Thoracic aorta (tissue), 2 donors: ENCODE measurements around the gene GLB1L3. TPM values are rescaled to one million over a fixed set of nuclear protein-coding genes. Genes with fewer than 3 reads are reported as not detected.

Experiments used
- ATAC-seq: fragments of 150-250 bp; one replicate; pipeline ENCODE4 v1.8.0; 2017; ENCODE audit warnings: low read depth; ENCODE audit not compliant: insufficient number of reproducible peaks, low FRiP score
- DNase-seq: peaks from one replicate; pipeline ENCODE4 v3.0.0-alpha.2; 2020; ENCODE audit warnings: low spot score
- H3K27ac ChIP-seq, 2 donors: fragments of 200-600 bp; sonication (generic); 1 replicate in 1 of 2; 2 replicates in 1 of 2; pipeline ENCODE4 v1.5.1; 2016; ENCODE audit warnings: mild to moderate bottlenecking in 2 of 2, moderate library complexity in 2 of 2
- H3K27me3 ChIP-seq: fragments of 200-600 bp; sonication (generic); replicated peaks from 2 replicates; pipeline ENCODE4 v1.6.0; 2016; ENCODE audit warnings: mild to moderate bottlenecking; ENCODE audit not compliant: insufficient read depth
- H3K36me3 ChIP-seq: fragments of 200-600 bp; sonication (generic); one replicate; pipeline ENCODE4 v1.5.1; 2016
- H3K4me1 ChIP-seq, 2 donors: fragments of 200-600 bp; sonication (generic); 1 replicate in 1 of 2; 2 replicates in 1 of 2; pipeline versions ENCODE4 v1.5.1 to v1.6.0; 2016; ENCODE audit warnings: low read depth in 2 of 2, mild to moderate bottlenecking in 1 of 2; ENCODE audit not compliant: control insufficient read depth in 1 of 2
- H3K4me3 ChIP-seq: fragments of 200-600 bp; sonication (generic); 2 replicates; pipeline ENCODE4 v1.5.1; 2016; ENCODE audit warnings: mild to moderate bottlenecking
- H3K9me3 ChIP-seq: fragments of 200-600 bp; sonication (generic); 2 replicates; pipeline ENCODE4 v1.5.1; 2016
- CTCF ChIP-seq: fragments of 200-600 bp; sonication (generic); IDR thresholded peaks from one replicate; pipeline ENCODE4 v1.5.1; 2019; ENCODE audit warnings: antibody characterized with exemption
- total RNA-seq, 2 donors: library from RNA; depleted of rRNA; stranded (reverse); fragments of >200 nt; gene quantifications; one replicate each; pipeline versions ENCODE4 v1.1.0 to v1.2.3, GENCODE V29; 2016

Gene GLB1L3
- total RNA-seq, 2 donors from 2014 or later: not detected

GRCh38 chr11:134257101-134257500 lies 19.1 kb upstream of the GLB1L3 start:
- Histone ChIP-seq H3K36me3 (peaks cover 32% of the 10 kb centered on the region), H3K27ac (no peak overlapping the region), H3K4me1 (peaks cover 14 to 15% of the 10 kb centered on the region in 2 donors), H3K4me3 (no peak overlapping the region), H3K9me3 (no peaks in the 10 kb centered on the region), H3K27me3 (no peaks in the 10 kb centered on the region)
- TF ChIP-seq CTCF: no peak
- ATAC-seq: no peak
- no peak for DNase-seq

GRCh38 chr11:134258577-134258976 lies 17.6 kb upstream of the GLB1L3 start:
- ATAC-seq (no peak), DNase-seq (no peak)
- Histone ChIP-seq H3K27ac (no peak overlapping the region), H3K9me3 (no peaks in the 10 kb centered on the region), H3K4me3 (no peak overlapping the region), H3K27me3 (no peaks in the 10 kb centered on the region), H3K36me3 (peaks cover 46% of the 10 kb centered on the region), H3K4me1 (peaks cover 9 to 10% of the 10 kb centered on the region in 2 donors)
- TF ChIP-seq CTCF: no peak

GRCh38 chr11:134260503-134260902 lies 15.7 kb upstream of the GLB1L3 start:
- Histone ChIP-seq H3K27me3 (no peaks in the 10 kb centered on the region), H3K36me3 (peaks cover 46% of the 10 kb centered on the region), H3K27ac (no peak overlapping the region), H3K4me3 (no peak overlapping the region), H3K4me1 (no peaks in the 10 kb centered on the region), H3K9me3 (no peaks in the 10 kb centered on the region)
- ATAC-seq: no peak
- no peak for TF ChIP-seq CTCF
- no peak for DNase-seq

GRCh38 chr11:134260983-134261382 lies 15.2 kb upstream of the GLB1L3 start:
- Histone ChIP-seq H3K9me3 (no peaks in the 10 kb centered on the region), H3K36me3 (peaks cover 46% of the 10 kb centered on the region), H3K4me3 (no peak overlapping the region), H3K27me3 (no peaks in the 10 kb centered on the region), H3K27ac (no peak overlapping the region), H3K4me1 (no peaks in the 10 kb centered on the region)
- DNase-seq (no peak), ATAC-seq (no peak)
- TF ChIP-seq CTCF: no peak

- Histone ChIP-seq H3K27me3 (no peaks in the 10 kb centered on the region), H3K4me1 (no peaks in the 10 kb centered on the region), H3K27ac (no peak overlapping the region), H3K36me3 (peaks cover 46% of the 10 kb centered on the region), H3K9me3 (no peaks in the 10 kb centered on the region), H3K4me3 (no peak overlapping the region)
- ATAC-seq (no peak), DNase-seq (no peak)
- no peak for TF ChIP-seq CTCF
These were observed 14.3 kb upstream of the GLB1L3 start for GRCh38 chr11:134261626-134262488.
